IgD-negative memory B cell (primary cell): ENCODE data around the gene TAAR6. TPM values are rescaled to one million over a fixed set of nuclear protein-coding genes. Genes with fewer than 3 reads are reported as not detected.
"Not testable (repeated sequence)": the region's sequence is repeated elsewhere in the genome, so short reads cannot be mapped to it uniquely, and the experiment has no call there.

Experiments
- H3K27ac Mint-ChIP-seq, 3 donors: one replicate each; pipeline ENCODE4 v1.8.0; 2020 to 2022; ENCODE audit warnings: mild to moderate bottlenecking in 3 of 3, mixed read lengths in 3 of 3, moderate library complexity in 1 of 3
- H3K27me3 Mint-ChIP-seq: one replicate; pipeline ENCODE4 v1.8.0; 2021; ENCODE audit warnings: mixed read lengths
- H3K36me3 Mint-ChIP-seq: one replicate; pipeline ENCODE4 v1.8.0; 2020; ENCODE audit warnings: mild to moderate bottlenecking, mixed read lengths
- H3K4me1 Mint-ChIP-seq, 3 donors: one replicate each; pipeline ENCODE4 v1.8.0; 2020 to 2022; ENCODE audit warnings: mixed read lengths in 3 of 3, mild to moderate bottlenecking in 1 of 3
- H3K4me3 Mint-ChIP-seq, 4 donors: one replicate each; pipeline ENCODE4 v1.8.0; 2020 to 2022; ENCODE audit warnings: mild to moderate bottlenecking in 4 of 4, mixed read lengths in 4 of 4, moderate library complexity in 3 of 4
- H3K9me3 Mint-ChIP-seq, 3 donors: one replicate each; pipeline ENCODE4 v1.8.0; 2020 to 2021; ENCODE audit warnings: mixed read lengths in 3 of 3, mild to moderate bottlenecking in 1 of 3
- polyA plus RNA-seq: library from polyadenylated mRNA; unstranded; fragments of 300-500 nt; fragmentation: Illumina TruSeq; gene quantifications from one replicate; pipeline ENCODE4 v1.2.3, GENCODE V29; 2021

Gene TAAR6
- polyA plus RNA-seq = not detected

- Mint-ChIP-seq H3K27ac (no peak within 1 kb of the TSS), H3K9me3 (no peaks in the 10 kb centered on the region), H3K4me1 (peaks cover 0 to 1% (median 0%) of the 10 kb centered on the region in 3 donors), H3K4me3 (no peak within 1 kb of the TSS), H3K36me3 (peaks cover 2% of the 10 kb centered on the region), H3K27me3 (peaks cover 11% of the 10 kb centered on the region)
Observed at GRCh38 chr6:132570221-132570777, at the start of gene TAAR6. TAAR6 (plus strand) TSS chr6:132570322; CDS start chr6:132570322, 0 bp downstream.

- H3K9me3 Mint-ChIP-seq = no peaks in the 10 kb centered on the region
- peaks cover 1% of the 10 kb centered on the region for H3K27me3 Mint-ChIP-seq
- no peak overlapping the region for H3K27ac Mint-ChIP-seq
- H3K4me1 Mint-ChIP-seq = no peaks in the 10 kb centered on the region
- no peaks in the 10 kb centered on the region for H3K36me3 Mint-ChIP-seq
- H3K4me3 Mint-ChIP-seq = no peak overlapping the region
Observed at GRCh38 chr6:132520953-132521352, 49.2 kb upstream of the TAAR6 start.

GRCh38 chr6:132524646-132525045 lies 45.5 kb upstream of the TAAR6 start:
- Mint-ChIP-seq H3K27ac (no peak overlapping the region), H3K4me3 (no peak overlapping the region), H3K9me3 (peaks cover 0 to 2% (median 0%) of the 10 kb centered on the region in 3 donors), H3K4me1 (peaks cover 0 to 7% (median 1%) of the 10 kb centered on the region in 3 donors), H3K27me3 (peaks cover 1% of the 10 kb centered on the region), H3K36me3 (no peaks in the 10 kb centered on the region)

GRCh38 chr6:132525866-132526265 lies 44.3 kb upstream of the TAAR6 start:
- Mint-ChIP-seq H3K36me3 (no peaks in the 10 kb centered on the region), H3K4me1 (peaks cover 3 to 7% (median 4%) of the 10 kb centered on the region in 3 donors), H3K27me3 (peaks cover 1% of the 10 kb centered on the region)

GRCh38 chr6:132526461-132526860 lies 43.7 kb upstream of the TAAR6 start:
- no peaks in the 10 kb centered on the region for H3K36me3 Mint-ChIP-seq
- H3K27me3 Mint-ChIP-seq = peaks cover 1% of the 10 kb centered on the region
- no peak overlapping the region for H3K27ac Mint-ChIP-seq
- H3K4me1 Mint-ChIP-seq = peaks cover 3 to 7% (median 4%) of the 10 kb centered on the region in 3 donors
- no peak overlapping the region for H3K4me3 Mint-ChIP-seq
- H3K9me3 Mint-ChIP-seq = peaks cover 0 to 2% (median 0%) of the 10 kb centered on the region in 3 donors

More at GRCh38 chr6:132525866-132526265, 44.3 kb upstream of the TAAR6 start:
- no peak overlapping the region for H3K27ac Mint-ChIP-seq
- peaks cover 0 to 2% (median 0%) of the 10 kb centered on the region in 3 donors for H3K9me3 Mint-ChIP-seq
- H3K4me3 Mint-ChIP-seq = no peak overlapping the region

- Mint-ChIP-seq H3K27ac (no peak overlapping the region), H3K4me3 (no peak overlapping the region), H3K27me3 (peaks cover 3% of the 10 kb centered on the region), H3K4me1 (peaks cover 3 to 7% (median 4%) of the 10 kb centered on the region in 3 donors), H3K9me3 (peaks cover 0 to 2% (median 0%) of the 10 kb centered on the region in 3 donors), H3K36me3 (no peaks in the 10 kb centered on the region)
Observed at GRCh38 chr6:132527791-132528190, 42.3 kb upstream of the TAAR6 start.

GRCh38 chr6:132530293-132530974 lies 39.7 kb upstream of the TAAR6 start:
- Mint-ChIP-seq H3K27me3 (peaks cover 2% of the 10 kb centered on the region), H3K4me1 (peaks cover 3 to 7% (median 4%) of the 10 kb centered on the region in 3 donors), H3K9me3 (peaks cover 0 to 3% (median 0%) of the 10 kb centered on the region in 3 donors), H3K36me3 (no peaks in the 10 kb centered on the region), H3K4me3 (peak overlapping the region; percentile 25 to 88 (median 84)), H3K27ac (no peak overlapping the region)

- H3K4me1 Mint-ChIP-seq, H3K36me3 Mint-ChIP-seq, H3K9me3 Mint-ChIP-seq, H3K27ac Mint-ChIP-seq, H3K4me3 Mint-ChIP-seq, H3K27me3 Mint-ChIP-seq: not testable (repeated sequence)
Observed at GRCh38 chr6:132534546-132534945, 35.6 kb upstream of the TAAR6 start.

GRCh38 chr6:132537145-132537544 lies 33.0 kb upstream of the TAAR6 start:
- peaks cover 0 to 1% (median 0%) of the 10 kb centered on the region in 3 donors for H3K9me3 Mint-ChIP-seq
- H3K4me1 Mint-ChIP-seq = peaks cover 0 to 1% (median 0%) of the 10 kb centered on the region in 3 donors
- no peak overlapping the region for H3K27ac Mint-ChIP-seq
- H3K4me3 Mint-ChIP-seq = no peak overlapping the region
- H3K36me3 Mint-ChIP-seq = no peaks in the 10 kb centered on the region
- H3K27me3 Mint-ChIP-seq = peaks cover 7% of the 10 kb centered on the region

- H3K9me3 Mint-ChIP-seq = peaks cover 0 to 1% (median 0%) of the 10 kb centered on the region in 3 donors
- H3K4me3 Mint-ChIP-seq = no peak within 1 kb of the TSS
- peaks cover 7% of the 10 kb centered on the region for H3K27me3 Mint-ChIP-seq
- H3K4me1 Mint-ChIP-seq = peaks cover 0 to 1% (median 0%) of the 10 kb centered on the region in 3 donors
- no peak within 1 kb of the TSS for H3K27ac Mint-ChIP-seq
- no peaks in the 10 kb centered on the region for H3K36me3 Mint-ChIP-seq
Observed at GRCh38 chr6:132537977-132538376, 32.1 kb upstream of the TAAR6 start, which contains the start of gene TAAR9. TAAR9 (plus strand) TSS chr6:132538277; CDS start chr6:132538290, 13 bp downstream.

- no peak overlapping the region for H3K4me3 Mint-ChIP-seq
- H3K27me3 Mint-ChIP-seq = peaks cover 2% of the 10 kb centered on the region
- no peak overlapping the region for H3K27ac Mint-ChIP-seq
- no peaks in the 10 kb centered on the region for H3K36me3 Mint-ChIP-seq
- peaks cover 0 to 5% (median 0%) of the 10 kb centered on the region in 3 donors for H3K4me1 Mint-ChIP-seq
- H3K9me3 Mint-ChIP-seq = no peaks in the 10 kb centered on the region
Observed at GRCh38 chr6:132544826-132545225, 25.3 kb upstream of the TAAR6 start.

GRCh38 chr6:132548746-132549463 lies 21.2 kb upstream of the TAAR6 start:
- H3K4me1 Mint-ChIP-seq = peaks cover 0 to 5% (median 0%) of the 10 kb centered on the region in 3 donors
- peaks cover 2% of the 10 kb centered on the region for H3K27me3 Mint-ChIP-seq
- no peaks in the 10 kb centered on the region for H3K36me3 Mint-ChIP-seq
- no peaks in the 10 kb centered on the region for H3K9me3 Mint-ChIP-seq
- no peak overlapping the region for H3K4me3 Mint-ChIP-seq
- no peak overlapping the region for H3K27ac Mint-ChIP-seq

- H3K4me3 Mint-ChIP-seq = no peak overlapping the region
- H3K36me3 Mint-ChIP-seq = no peaks in the 10 kb centered on the region
- H3K4me1 Mint-ChIP-seq = peaks cover 0 to 5% (median 0%) of the 10 kb centered on the region in 3 donors
- no peak overlapping the region for H3K27ac Mint-ChIP-seq
- H3K9me3 Mint-ChIP-seq = no peaks in the 10 kb centered on the region
- H3K27me3 Mint-ChIP-seq = peaks cover 7% of the 10 kb centered on the region
Observed at GRCh38 chr6:132551214-132551613, 18.9 kb upstream of the TAAR6 start.

GRCh38 chr6:132552372-132552771 lies 17.8 kb upstream of the TAAR6 start, which contains the start of gene TAAR8:
TAAR8 (plus strand) TSS chr6:132552672; CDS start chr6:132552693, 21 bp downstream.
- Mint-ChIP-seq H3K9me3 (no peaks in the 10 kb centered on the region), H3K27me3 (peaks cover 7% of the 10 kb centered on the region), H3K4me1 (peaks cover 0 to 5% (median 0%) of the 10 kb centered on the region in 3 donors), H3K27ac (no peak within 1 kb of the TSS), H3K36me3 (no peaks in the 10 kb centered on the region), H3K4me3 (no peak within 1 kb of the TSS)

GRCh38 chr6:132560087-132560486 lies 10.0 kb upstream of the TAAR6 start:
- not testable (repeated sequence) for H3K4me1 Mint-ChIP-seq, H3K4me3 Mint-ChIP-seq, H3K27ac Mint-ChIP-seq, H3K36me3 Mint-ChIP-seq, H3K27me3 Mint-ChIP-seq, H3K9me3 Mint-ChIP-seq
